Measurements from ENCODE around the gene RPS8. TPM values are rescaled to one million over a fixed set of nuclear protein-coding genes. Genes with fewer than 3 reads are reported as not detected.
"Not testable (repeated sequence)": the region's sequence is repeated elsewhere in the genome, so short reads cannot be mapped to it uniquely, and the experiment has no call there.

Gene RPS8
- polyA plus RNA-seq, 2 donors: 2,523 to 3,063 TPM

- Histone ChIP-seq H3K4me3 (ENCODE audit: low read depth in 1 of 2, low read length in 2 of 2) (peak within 1 kb of the TSS in 1 of 2 donors; percentile 4), H3K27ac (ENCODE audit: low read depth in 2 of 2, low read length in 1 of 2) (peak within 1 kb of the TSS; percentile 99 to 100), H3K9me3 (ENCODE audit: control insufficient read depth in 2 of 2, insufficient read depth in 1 of 2, low read depth in 1 of 2, low read length in 1 of 2) (no peaks in the 10 kb centered on the region), H3K36me3 (ENCODE audit: control insufficient read depth in 2 of 2, insufficient read depth in 2 of 2, low read length in 1 of 2) (peaks cover 9 to 34% of the 10 kb centered on the region in 2 donors), H3K4me1 (ENCODE audit: control insufficient read depth in 2 of 2, insufficient read depth in 2 of 2, low read length in 1 of 2) (peaks cover 17 to 54% of the 10 kb centered on the region in 2 donors), H3K27me3 (ENCODE audit: control insufficient read depth in 1 of 2, insufficient read depth in 2 of 2, low read length in 2 of 2) (no peaks in the 10 kb centered on the region)
- WGBS, 2 donors: 19 to 23% methylated on average over 21 to 23 of the region's 23 CpGs
Measured at GRCh38 chr1:44808063-44808937, 33.0 kb downstream of the RPS8 start, which contains the start of gene BTBD19. Gene BTBD19, plus strand, starts transcription at chr1:44808523. Its CDS starts 298 bp downstream, at chr1:44808821.

GRCh38 chr1:44808938-44809917 is 33.9 kb downstream of the RPS8 start:
- WGBS, 2 donors: 38 to 43% methylated on average over 6 of the region's 6 CpGs
- peaks cover 2 to 24% of the 10 kb centered on the region in 2 donors for H3K36me3 ChIP-seq (ENCODE audit: control insufficient read depth in 2 of 2, insufficient read depth in 2 of 2, low read length in 1 of 2)
- H3K27me3 ChIP-seq (ENCODE audit: control insufficient read depth in 1 of 2, insufficient read depth in 2 of 2, low read length in 2 of 2): no peaks in the 10 kb centered on the region
- H3K4me1 ChIP-seq (ENCODE audit: control insufficient read depth in 2 of 2, insufficient read depth in 2 of 2, low read length in 1 of 2): peaks cover 17 to 50% of the 10 kb centered on the region in 2 donors
- no peak overlapping the region for H3K4me3 ChIP-seq (ENCODE audit: low read depth in 1 of 2, low read length in 2 of 2)
- peak overlapping the region; percentile 99 to 100 for H3K27ac ChIP-seq (ENCODE audit: low read depth in 2 of 2, low read length in 1 of 2)
- H3K9me3 ChIP-seq (ENCODE audit: control insufficient read depth in 2 of 2, insufficient read depth in 1 of 2, low read depth in 1 of 2, low read length in 1 of 2): no peaks in the 10 kb centered on the region

- Histone ChIP-seq H3K4me1 (ENCODE audit: control insufficient read depth in 2 of 2, insufficient read depth in 2 of 2, low read length in 1 of 2) (peaks cover 17 to 50% of the 10 kb centered on the region in 2 donors), H3K4me3 (ENCODE audit: low read depth in 1 of 2, low read length in 2 of 2) (no peak overlapping the region)
- WGBS, 2 donors: 28 to 42% methylated on average over 12 of the region's 12 CpGs
Measured at GRCh38 chr1:44810101-44810761, 34.9 kb downstream of the RPS8 start.

DNA sequence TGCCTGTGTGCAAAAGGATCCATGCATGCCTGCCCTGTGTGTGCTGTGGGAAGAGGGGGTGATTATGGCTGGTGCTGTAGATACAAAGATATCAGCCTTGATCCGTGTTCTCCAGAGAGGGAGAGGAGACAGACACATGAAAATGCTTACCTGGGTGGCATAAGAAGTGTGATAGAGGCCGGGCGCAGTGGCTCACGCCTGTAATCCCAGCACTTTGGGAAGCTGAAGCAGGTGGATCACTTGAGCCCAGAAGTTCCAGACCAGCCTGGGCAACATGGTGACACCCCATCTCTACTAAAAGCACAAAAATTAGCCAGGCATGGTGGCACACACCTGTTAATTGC is 35.4 kb downstream of the RPS8 start:
- H3K27me3 ChIP-seq (ENCODE audit: control insufficient read depth in 1 of 2, insufficient read depth in 2 of 2, low read length in 2 of 2); H3K4me3 ChIP-seq (ENCODE audit: low read depth in 1 of 2, low read length in 2 of 2); H3K9me3 ChIP-seq (ENCODE audit: control insufficient read depth in 2 of 2, insufficient read depth in 1 of 2, low read depth in 1 of 2, low read length in 1 of 2): not testable (repeated sequence)
- Histone ChIP-seq H3K27ac (ENCODE audit: low read depth in 2 of 2, low read length in 1 of 2) (peak overlapping the region; percentile 99 to 100), H3K4me1 (ENCODE audit: control insufficient read depth in 2 of 2, insufficient read depth in 2 of 2, low read length in 1 of 2) (peaks cover 17 to 50% of the 10 kb centered on the region in 2 donors), H3K36me3 (ENCODE audit: control insufficient read depth in 2 of 2, insufficient read depth in 2 of 2, low read length in 1 of 2) (peaks cover 0 to 15% of the 10 kb centered on the region in 2 donors)
- 82 to 90% methylated on average over 4 of the region's 4 CpGs for WGBS, 2 donors

More at GRCh38 chr1:44810101-44810761, 34.9 kb downstream of the RPS8 start:
- no peaks in the 10 kb centered on the region for H3K9me3 ChIP-seq (ENCODE audit: control insufficient read depth in 2 of 2, insufficient read depth in 1 of 2, low read depth in 1 of 2, low read length in 1 of 2)
- peaks cover 0 to 18% of the 10 kb centered on the region in 2 donors for H3K36me3 ChIP-seq (ENCODE audit: control insufficient read depth in 2 of 2, insufficient read depth in 2 of 2, low read length in 1 of 2)
- H3K27ac ChIP-seq (ENCODE audit: low read depth in 2 of 2, low read length in 1 of 2): peak overlapping the region; percentile 99 to 100
- H3K27me3 ChIP-seq (ENCODE audit: control insufficient read depth in 1 of 2, insufficient read depth in 2 of 2, low read length in 2 of 2): no peaks in the 10 kb centered on the region

DNA sequence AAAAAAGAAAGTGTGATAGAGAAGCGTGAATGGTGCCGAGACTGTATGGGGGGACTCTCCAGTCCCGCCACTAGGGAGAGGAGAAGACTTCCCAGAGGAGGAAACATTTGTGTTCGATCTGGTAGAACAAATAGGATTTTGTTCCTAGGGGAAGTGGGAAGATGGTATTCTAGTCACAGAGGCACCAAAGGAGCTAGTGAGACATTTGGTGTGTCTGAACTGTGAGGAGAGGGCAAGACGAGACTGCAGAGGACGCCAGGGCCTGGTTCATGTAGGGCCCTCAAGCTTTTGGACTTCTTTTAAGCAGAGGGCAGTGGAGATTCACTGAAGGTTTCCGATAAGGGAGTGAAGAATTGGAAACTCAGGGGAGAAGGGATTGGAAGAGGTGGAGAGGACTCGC is 35.9 kb downstream of the RPS8 start:
- no peaks in the 10 kb centered on the region for H3K27me3 ChIP-seq (ENCODE audit: control insufficient read depth in 1 of 2, insufficient read depth in 2 of 2, low read length in 2 of 2)
- H3K36me3 ChIP-seq (ENCODE audit: control insufficient read depth in 2 of 2, insufficient read depth in 2 of 2, low read length in 1 of 2): peaks cover 0 to 10% of the 10 kb centered on the region in 2 donors
- H3K9me3 ChIP-seq (ENCODE audit: control insufficient read depth in 2 of 2, insufficient read depth in 1 of 2, low read depth in 1 of 2, low read length in 1 of 2): no peaks in the 10 kb centered on the region
- H3K4me1 ChIP-seq (ENCODE audit: control insufficient read depth in 2 of 2, insufficient read depth in 2 of 2, low read length in 1 of 2): peaks cover 17 to 46% of the 10 kb centered on the region in 2 donors
- H3K27ac ChIP-seq (ENCODE audit: low read depth in 2 of 2, low read length in 1 of 2): no peak overlapping the region
- WGBS, 2 donors: 75 to 83% methylated on average over 8 of the region's 8 CpGs
- H3K4me3 ChIP-seq (ENCODE audit: low read depth in 1 of 2, low read length in 2 of 2): no peak overlapping the region

DNA sequence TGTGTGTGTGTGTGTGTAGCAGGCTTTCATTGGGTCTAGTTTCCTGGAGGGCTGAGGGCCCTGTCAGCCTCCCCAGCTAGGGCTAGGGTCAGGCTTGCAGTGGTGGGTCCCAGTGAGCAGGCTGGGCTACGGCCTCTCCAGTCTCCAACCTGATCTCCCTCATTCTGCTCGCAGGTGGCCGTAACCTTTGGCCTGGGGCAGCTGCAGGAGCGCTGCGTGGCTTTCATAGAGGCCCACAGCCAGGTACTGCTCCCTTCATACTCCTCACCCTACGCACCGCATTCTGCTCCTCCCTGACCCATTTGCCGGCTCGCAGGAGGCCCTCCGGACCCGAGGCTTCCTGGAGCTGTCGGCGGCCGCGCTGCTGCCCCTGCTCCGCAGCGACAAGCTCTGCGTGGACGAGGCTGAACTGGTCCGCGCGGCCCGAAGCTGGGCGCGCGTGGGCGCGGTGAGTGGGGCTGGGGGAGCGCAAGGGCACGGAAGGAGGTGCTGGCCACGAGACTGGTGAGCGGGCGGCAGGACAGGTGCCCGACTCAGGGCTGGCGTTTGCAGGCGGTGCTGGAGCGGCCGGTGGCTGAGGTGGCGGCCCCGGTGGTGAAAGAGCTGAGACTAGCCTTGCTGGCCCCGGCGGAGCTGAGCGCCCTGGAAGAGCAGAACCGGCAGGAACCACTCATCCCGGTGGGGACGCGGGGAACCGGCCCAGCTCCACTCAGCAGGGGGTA is 37.6 kb downstream of the RPS8 start:
- Histone ChIP-seq H3K36me3 (ENCODE audit: control insufficient read depth in 2 of 2, insufficient read depth in 2 of 2, low read length in 1 of 2) (peaks cover 0 to 10% of the 10 kb centered on the region in 2 donors), H3K27me3 (ENCODE audit: control insufficient read depth in 1 of 2, insufficient read depth in 2 of 2, low read length in 2 of 2) (no peaks in the 10 kb centered on the region), H3K4me3 (ENCODE audit: low read depth in 1 of 2, low read length in 2 of 2) (peak overlapping the region; percentile 5 to 49), H3K27ac (ENCODE audit: low read depth in 2 of 2, low read length in 1 of 2) (peak overlapping the region; percentile 81 to 88), H3K9me3 (ENCODE audit: control insufficient read depth in 2 of 2, insufficient read depth in 1 of 2, low read depth in 1 of 2, low read length in 1 of 2) (no peaks in the 10 kb centered on the region), H3K4me1 (ENCODE audit: control insufficient read depth in 2 of 2, insufficient read depth in 2 of 2, low read length in 1 of 2) (peaks cover 17 to 29% of the 10 kb centered on the region in 2 donors)
- WGBS, 2 donors: 57 to 72% methylated on average over 46 to 48 of the region's 48 CpGs

DNA sequence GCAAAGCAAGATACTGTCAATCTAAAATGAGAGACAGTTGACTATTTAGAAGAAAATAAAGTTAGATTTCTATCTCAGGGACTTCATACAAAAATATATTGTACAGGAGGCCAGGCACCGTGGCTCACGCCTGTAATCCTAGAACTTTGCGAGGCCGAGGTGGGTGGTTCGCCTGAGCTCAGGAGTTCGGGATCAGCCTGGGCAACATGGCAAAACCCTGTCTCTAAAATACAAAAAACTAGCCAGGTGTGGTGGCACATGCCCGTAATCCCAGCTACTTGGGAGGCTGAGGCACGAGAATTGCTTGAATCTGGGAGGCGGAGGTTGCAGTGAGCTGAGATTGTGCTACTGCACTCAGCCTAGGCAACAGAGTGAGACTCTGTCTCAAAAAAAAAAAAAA is 40.6 kb downstream of the RPS8 start:
- 92% methylated on average over 9 of the region's 9 CpGs for WGBS, 2 donors
- H3K4me1 ChIP-seq (ENCODE audit: control insufficient read depth in 2 of 2, insufficient read depth in 2 of 2, low read length in 1 of 2); H3K36me3 ChIP-seq (ENCODE audit: control insufficient read depth in 2 of 2, insufficient read depth in 2 of 2, low read length in 1 of 2); H3K27me3 ChIP-seq (ENCODE audit: control insufficient read depth in 1 of 2, insufficient read depth in 2 of 2, low read length in 2 of 2); H3K9me3 ChIP-seq (ENCODE audit: control insufficient read depth in 2 of 2, insufficient read depth in 1 of 2, low read depth in 1 of 2, low read length in 1 of 2); H3K4me3 ChIP-seq (ENCODE audit: low read depth in 1 of 2, low read length in 2 of 2); H3K27ac ChIP-seq (ENCODE audit: low read depth in 2 of 2, low read length in 1 of 2): not testable (repeated sequence)

- peaks cover 0 to 11% of the 10 kb centered on the region in 2 donors for H3K4me1 ChIP-seq (ENCODE audit: control insufficient read depth in 2 of 2, insufficient read depth in 2 of 2, low read length in 1 of 2)
- H3K9me3 ChIP-seq (ENCODE audit: control insufficient read depth in 2 of 2, insufficient read depth in 1 of 2, low read depth in 1 of 2, low read length in 1 of 2): no peaks in the 10 kb centered on the region
- 75 to 76% methylated on average over 2 of the region's 2 CpGs for WGBS, 2 donors
- peaks cover 0 to 5% of the 10 kb centered on the region in 2 donors for H3K36me3 ChIP-seq (ENCODE audit: control insufficient read depth in 2 of 2, insufficient read depth in 2 of 2, low read length in 1 of 2)
- no peaks in the 10 kb centered on the region for H3K27me3 ChIP-seq (ENCODE audit: control insufficient read depth in 1 of 2, insufficient read depth in 2 of 2, low read length in 2 of 2)
- H3K4me3 ChIP-seq (ENCODE audit: low read depth in 1 of 2, low read length in 2 of 2): no peak overlapping the region
- no peak overlapping the region for H3K27ac ChIP-seq (ENCODE audit: low read depth in 2 of 2, low read length in 1 of 2)
Measured at GRCh38 chr1:44817307-44817706, 42.0 kb downstream of the RPS8 start.
